ENCODE data around the gene KLHL35. TPM values are rescaled to one million over a fixed set of nuclear protein-coding genes. Genes with fewer than 3 reads are reported as not detected.
A peak's percentile ranks its signal among the peaks of the same experiment; 100 is the strongest.

The KLHL35 gene
- total and polyA plus RNA-seq, 2 of the 4 experiments (the other 2 are of a cell fraction) = 1.6 to 3.3 TPM

- no peak overlapping the region for H3K23ac ChIP-seq (ENCODE audit: low read depth, low read length)
- H3K18ac ChIP-seq (ENCODE audit: low read depth, low read length) = no peak overlapping the region
- dilution Hi-C loops (cut with HindIII; ENCODE audit: low sequenced_read_pairs, unreplicated experiment) = no loop called here
- H3K9ac ChIP-seq (ENCODE audit: low read depth, low read length) = no peak overlapping the region
- WGBS, 2 experiments (ENCODE audit: extremely low coverage in 2 of 2, insufficient read length in 1 of 2) = 88% methylated on average over 4 of the region's 7 CpGs; no CpG with 5 or more reads in 1 of the 2 experiments
- H4K5ac ChIP-seq (ENCODE audit: low read depth, low read length) = no peak overlapping the region
- H4K20me1 ChIP-seq (ENCODE audit: insufficient read depth, low read length) = peaks cover 5% of the 10 kb centered on the region; the same call in 1 of the 2 replicates
- H3K4me1 ChIP-seq (ENCODE audit: control insufficient read depth, insufficient read depth, low read length) = no peaks in the 10 kb centered on the region; the same call in 1 of the 2 replicates
- DNase-seq (no peak), ATAC-seq (ENCODE audit: low read depth) (peak; percentile 40; the same call in 1 of the 2 replicates)
- H2BK5ac ChIP-seq (ENCODE audit: low read depth, low read length, poor library complexity, severe bottlenecking) = no peak overlapping the region
- no peak overlapping the region for H2BK15ac ChIP-seq (ENCODE audit: low read depth, low read length)
- no peak overlapping the region for H3K14ac ChIP-seq (replicated peaks; ENCODE audit: low read depth, low read length)
- H3K4me3 ChIP-seq (ENCODE audit: insufficient read depth, low read depth, low read length) = no peak overlapping the region
- CTCF ChIA-PET = interaction anchor here (2.8 kb wide), 1 partner anchor 101 kb away, joined by 15 read pairs; no protein-coding TSS in a partner anchor
- TF ChIP-seq CHD1 (IDR thresholded peaks at IDR 0.05; ENCODE audit: low read depth, low read length) (no peak), CEBPB (IDR thresholded peaks at IDR 0.05; ENCODE audit: low read depth, low read length) (no peak), NFE2L2 (IDR thresholded peaks at IDR 0.05; ENCODE audit: low read depth, low read length) (no peak), USF2 (IDR thresholded peaks at IDR 0.05; ENCODE audit: low read depth, low read length) (peak; percentile 20; the same call in 1 of the 2 replicates), RAD21 (IDR thresholded peaks at IDR 0.05; ENCODE audit: low read length) (no peak), ELK1 (IDR thresholded peaks at IDR 0.05; ENCODE audit: borderline replicate concordance, low read depth, low read length) (no peak)
- POLR2A ChIA-PET (ENCODE audit: unreplicated experiment) = no interaction called here
- no peak overlapping the region for H2BK20ac ChIP-seq (ENCODE audit: low read depth, low read length)
- no peak overlapping the region for H3K27ac ChIP-seq (ENCODE audit: insufficient read depth, low read length)
- BruUV-seq (replicated peaks) = no TSS peak
- H2AK9ac ChIP-seq (replicated peaks; ENCODE audit: low read depth, low read length, poor library complexity) = no peak overlapping the region
- no peaks in the 10 kb centered on the region for H3K9me3 ChIP-seq (ENCODE audit: control insufficient read depth, insufficient read depth, low read length)
- no peak overlapping the region for H3K4me2 ChIP-seq (ENCODE audit: low read depth, low read length)
- H3K9me1 ChIP-seq (ENCODE audit: insufficient read depth, low read length) = no peaks in the 10 kb centered on the region
- no peaks in the 10 kb centered on the region for H3K79me1 ChIP-seq (ENCODE audit: low read depth in 1 of 2, low read length in 2 of 2)
- intact Hi-C loops (cut with micrococcal nuclease) = no loop called here
- H3K4ac ChIP-seq (ENCODE audit: low read depth, low read length) = no peak overlapping the region
- no peak overlapping the region for H4K91ac ChIP-seq (ENCODE audit: insufficient read depth, low read depth, low read length)
- in situ Hi-C loops (cut with MboI; ENCODE audit: low sequenced_read_pairs) = loop anchor here (5.0 kb wide), 2 partner anchors 54 to 104 kb away; no protein-coding TSS in a partner anchor
- H3K36me3 ChIP-seq (ENCODE audit: control insufficient read depth, insufficient read depth, low read length) = no peaks in the 10 kb centered on the region
- no peak overlapping the region for H2BK120ac ChIP-seq (ENCODE audit: low read depth, low read length)
- no peaks in the 10 kb centered on the region for H3K27me3 ChIP-seq (ENCODE audit: control insufficient read depth, insufficient read depth, low read length)
- no peak overlapping the region for H4K8ac ChIP-seq (ENCODE audit: low read depth in 2 of 2, low read length in 2 of 2)
- peak overlapping the region; percentile 16 for H2AFZ ChIP-seq (replicated peaks; ENCODE audit: low read length, poor library complexity)
- no peak overlapping the region for H2AK5ac ChIP-seq (ENCODE audit: low read depth, low read length)
- H3K56ac ChIP-seq (ENCODE audit: extremely low read depth, insufficient read depth, low read length) = no peak overlapping the region
These were observed 52.1 kb downstream of the KLHL35 start for GRCh38 chr11:75380716-75381420.

Measured in IMR-90 (cell line).